NB4 (cell line): ENCODE measurements around the gene STC2.
"Not testable (repeated sequence)": the region's sequence is repeated elsewhere in the genome, so short reads cannot be mapped to it uniquely, and the experiment has no call there.

Experiments
- DNase-seq: peaks from one replicate; pipeline ENCODE4 v3.0.0; 2010; ENCODE audit warnings: low read depth
- H3K4me3 ChIP-seq: one replicate; pipeline ENCODE4 v1.5.1; 2011; ENCODE audit warnings: mild to moderate bottlenecking, low read depth, low read length, moderate library complexity
- MAX ChIP-seq: IDR thresholded peaks from 2 replicates; pipeline ENCODE4 v1.6.1; 2011; ENCODE audit warnings: low read depth, low read length
- MYC ChIP-seq: IDR thresholded peaks from 2 replicates; pipeline ENCODE4 v1.6.1; 2011; ENCODE audit warnings: low read depth, low read length
- POLR2A ChIP-seq: IDR thresholded peaks from 2 replicates; pipeline ENCODE4 v1.6.1; 2011; ENCODE audit warnings: mild to moderate bottlenecking; ENCODE audit not compliant: insufficient read length; ENCODE audit errors: extremely low read depth
- TF ChIP-seq, protein P1 (sequence below): IDR thresholded peaks from one replicate; pipeline ENCODE4 v1.5.1; 2012; ENCODE audit warnings: low read depth, low read length

STC2 gene

GRCh38 chr5:173289372-173289771 is 38.8 kb downstream of the STC2 start:
- no peak for DNase-seq
- TF ChIP-seq, protein P1, sequence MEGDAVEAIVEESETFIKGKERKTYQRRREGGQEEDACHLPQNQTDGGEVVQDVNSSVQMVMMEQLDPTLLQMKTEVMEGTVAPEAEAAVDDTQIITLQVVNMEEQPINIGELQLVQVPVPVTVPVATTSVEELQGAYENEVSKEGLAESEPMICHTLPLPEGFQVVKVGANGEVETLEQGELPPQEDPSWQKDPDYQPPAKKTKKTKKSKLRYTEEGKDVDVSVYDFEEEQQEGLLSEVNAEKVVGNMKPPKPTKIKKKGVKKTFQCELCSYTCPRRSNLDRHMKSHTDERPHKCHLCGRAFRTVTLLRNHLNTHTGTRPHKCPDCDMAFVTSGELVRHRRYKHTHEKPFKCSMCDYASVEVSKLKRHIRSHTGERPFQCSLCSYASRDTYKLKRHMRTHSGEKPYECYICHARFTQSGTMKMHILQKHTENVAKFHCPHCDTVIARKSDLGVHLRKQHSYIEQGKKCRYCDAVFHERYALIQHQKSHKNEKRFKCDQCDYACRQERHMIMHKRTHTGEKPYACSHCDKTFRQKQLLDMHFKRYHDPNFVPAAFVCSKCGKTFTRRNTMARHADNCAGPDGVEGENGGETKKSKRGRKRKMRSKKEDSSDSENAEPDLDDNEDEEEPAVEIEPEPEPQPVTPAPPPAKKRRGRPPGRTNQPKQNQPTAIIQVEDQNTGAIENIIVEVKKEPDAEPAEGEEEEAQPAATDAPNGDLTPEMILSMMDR, result no peak
- no peak for TF ChIP-seq MYC
- no peak for TF ChIP-seq MAX
- TF ChIP-seq POLR2A, result no peak
- no peak overlapping the region for H3K4me3 ChIP-seq

GRCh38 chr5:173288632-173289031 is 39.6 kb downstream of the STC2 start:
- TF ChIP-seq, protein P1, result no peak
- no peak for TF ChIP-seq MYC
- no peak for TF ChIP-seq POLR2A
- TF ChIP-seq MAX, result no peak
- no peak overlapping the region for H3K4me3 ChIP-seq
- no peak for DNase-seq

- H3K4me3 ChIP-seq, result no peak overlapping the region
- DNase-seq, result no peak
- TF ChIP-seq, protein P1, result no peak
- TF ChIP-seq MAX (no peak), POLR2A (no peak), MYC (no peak)
These were observed 41.1 kb downstream of the STC2 start for GRCh38 chr5:173287086-173287485.

DNA sequence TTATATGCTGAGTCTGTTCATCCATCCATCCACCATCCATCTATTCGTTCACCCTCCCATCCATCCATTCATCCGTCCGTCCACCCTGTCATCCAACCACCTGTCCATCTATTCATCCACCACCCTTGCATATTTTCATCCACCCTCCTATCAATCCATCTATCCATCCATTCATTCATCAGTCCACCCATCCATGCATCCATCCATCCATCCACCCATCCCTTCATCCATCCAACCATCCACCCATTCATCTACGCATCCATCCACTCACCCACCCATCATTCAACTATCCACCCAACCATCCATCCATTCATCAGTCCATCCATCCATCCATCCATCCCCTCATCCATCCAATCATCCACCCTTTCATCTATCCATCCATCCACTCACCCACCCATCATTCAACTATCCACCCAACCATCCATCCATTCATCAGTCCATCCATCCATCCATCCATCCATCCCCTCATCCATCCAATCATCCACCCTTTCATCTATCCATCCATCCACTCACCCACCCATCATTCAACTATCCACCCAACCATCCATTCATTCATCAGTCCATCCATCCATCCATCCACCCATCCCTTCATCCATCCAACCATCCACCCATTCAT is 43.8 kb downstream of the STC2 start:
- H3K4me3 ChIP-seq, DNase-seq: not testable (repeated sequence)

- TF ChIP-seq POLR2A, result no peak
- no peak for TF ChIP-seq MYC
- TF ChIP-seq, protein P1, result peak; percentile 67
- TF ChIP-seq MAX, result no peak
- no peak overlapping the region for H3K4me3 ChIP-seq
- peak; percentile 83 for DNase-seq
These were observed 44.6 kb downstream of the STC2 start for GRCh38 chr5:173283318-173284288.

- H3K4me3 ChIP-seq, result no peak overlapping the region
- no peak for TF ChIP-seq POLR2A
- no peak for DNase-seq
These were observed 45.3 kb downstream of the STC2 start for GRCh38 chr5:173282916-173283315.

GRCh38 chr5:173281910-173282309 is 46.3 kb downstream of the STC2 start:
- no peak overlapping the region for H3K4me3 ChIP-seq
- TF ChIP-seq, protein P1, result peak; percentile 31
- no peak for TF ChIP-seq MAX
- peak; percentile 47 for DNase-seq
